A172 (cell line): ENCODE data around the gene DVL1. TPM values are rescaled to one million over a fixed set of nuclear protein-coding genes. Genes with fewer than 3 reads are reported as not detected.

ENCODE experiments used
- DNase-seq: peaks from one replicate; pipeline ENCODE4 v3.0.0-alpha.2; 2015; ENCODE audit warnings: low spot score
- total RNA-seq: library from RNA; depleted of rRNA; stranded (reverse); fragments of >200 nt; shearing (Covaris generic); gene quantifications from 2 replicates; pipeline ENCODE4 v1.2.3, GENCODE V29; 2014

DVL1 gene
- total RNA-seq, 1 experiment from 2014 or later, result 58.2 TPM

DNA sequence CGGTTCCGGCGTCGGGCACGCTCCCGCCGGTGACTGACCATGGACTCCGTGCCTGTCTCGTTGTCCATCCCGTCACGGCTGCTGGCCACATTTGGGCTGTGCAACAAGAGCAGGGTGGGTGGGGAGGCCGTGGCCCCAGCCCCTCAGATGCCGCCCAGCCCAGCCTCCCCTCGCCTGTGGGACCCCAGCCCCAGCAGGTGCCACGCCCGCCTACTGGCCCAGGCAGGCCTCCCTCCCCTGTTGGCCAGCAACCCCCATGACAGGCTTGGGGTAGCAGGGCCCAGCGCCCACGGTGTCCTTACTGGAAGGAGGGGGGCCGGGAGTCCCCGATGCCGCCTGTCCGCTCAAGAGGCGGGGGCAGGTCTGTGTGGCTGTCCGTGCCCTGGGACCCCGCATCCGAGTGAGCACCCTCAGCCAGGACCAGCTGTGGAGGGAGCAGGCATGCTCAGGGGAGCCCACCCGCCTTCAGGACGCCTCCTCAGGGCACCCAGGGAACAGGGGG is 7.1 kb downstream of the DVL1 start:
- no peak for DNase-seq

DNA sequence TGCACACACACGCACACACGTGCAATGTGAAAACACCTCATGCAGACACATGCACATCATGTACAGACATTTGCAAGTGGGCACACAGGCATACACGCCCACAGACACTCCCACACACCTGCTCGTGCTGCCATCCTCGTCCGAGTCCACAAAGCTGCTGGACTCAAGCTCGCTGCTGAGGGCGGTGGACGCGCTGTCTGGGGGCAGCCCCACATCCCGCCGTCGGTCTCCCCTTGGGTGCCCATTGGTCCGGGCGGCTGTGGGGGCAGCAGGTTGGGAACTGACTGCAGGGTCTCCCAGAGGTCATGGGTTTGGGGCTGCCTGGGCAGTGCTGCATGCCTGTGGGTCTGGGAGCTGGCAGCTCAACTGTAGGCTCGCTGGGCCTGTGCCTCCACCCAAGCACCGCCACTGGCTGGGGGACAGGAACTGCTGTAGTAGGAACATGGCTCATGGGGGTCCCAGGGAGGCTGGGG is 7.6 kb downstream of the DVL1 start:
- no peak for DNase-seq

DNA sequence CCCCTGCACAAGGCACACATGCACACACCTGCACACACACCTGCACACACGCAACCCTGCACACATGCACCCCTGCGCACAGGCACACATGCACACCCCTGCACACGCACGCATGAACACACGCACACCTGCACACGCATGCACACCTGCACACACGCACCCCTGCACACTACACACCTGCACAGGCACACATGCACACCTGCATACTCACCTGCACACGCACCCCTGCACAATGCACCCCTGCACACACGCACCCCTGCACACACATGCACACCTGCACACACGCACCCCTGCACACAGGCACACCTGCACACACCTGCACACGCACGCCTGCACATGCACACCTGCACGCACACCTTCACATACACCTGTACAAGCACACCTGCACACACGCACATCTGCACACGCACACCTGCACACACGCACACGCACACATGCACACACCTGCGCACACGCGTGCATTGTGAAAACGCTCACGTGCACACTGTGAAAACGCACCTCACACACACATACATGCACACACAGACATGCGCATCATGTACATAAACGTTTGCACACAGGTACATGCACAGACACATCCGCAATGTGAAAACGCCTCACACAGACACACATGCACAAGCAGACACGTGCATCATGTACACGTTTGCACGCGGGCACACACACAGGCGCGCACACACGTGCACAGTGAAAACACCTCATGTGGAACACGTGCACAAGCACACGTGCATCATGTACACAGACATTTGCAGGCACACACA is 8.2 kb downstream of the DVL1 start:
- DNase-seq, result no peak

DNA sequence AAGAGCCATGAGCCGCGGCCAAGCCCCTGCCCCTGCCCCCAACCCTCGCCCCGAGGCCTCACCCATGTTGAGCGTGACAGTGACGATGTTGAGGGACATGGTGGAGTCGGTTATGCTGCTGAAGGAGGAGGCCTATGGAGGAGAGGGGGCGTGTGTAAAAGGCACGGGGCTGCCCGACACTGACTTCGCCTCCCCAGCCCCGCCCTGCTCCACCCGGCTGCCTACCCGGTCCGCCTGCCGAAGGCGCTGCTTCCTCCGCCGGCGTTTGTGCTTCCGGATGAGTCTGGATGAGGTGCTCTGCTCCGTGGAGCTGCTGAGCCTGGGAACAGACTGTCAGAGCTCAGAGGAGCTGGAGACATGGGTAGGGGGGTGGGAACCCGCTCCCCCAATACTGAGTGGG is 9.0 kb downstream of the DVL1 start:
- DNase-seq, result no peak

DNA sequence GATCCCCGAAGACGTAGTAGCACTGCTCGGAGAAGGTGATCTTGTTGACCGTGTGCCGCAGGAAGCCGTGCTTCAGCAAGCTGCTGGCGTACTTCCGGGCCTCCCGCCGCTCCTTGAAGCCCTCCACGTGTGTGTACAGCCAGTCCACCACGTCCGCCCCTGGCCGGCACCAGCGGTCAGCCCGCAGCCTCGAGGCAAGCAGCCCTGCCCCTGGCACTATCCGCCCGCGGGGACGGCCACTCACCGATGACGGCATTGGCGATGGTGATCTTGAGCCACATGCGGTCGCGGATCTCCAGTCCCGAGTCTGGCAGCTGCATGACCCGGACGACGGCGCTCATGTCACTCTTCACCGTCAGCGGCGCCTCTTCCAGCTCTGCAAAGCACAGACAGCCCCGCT is 10.9 kb downstream of the DVL1 start:
- DNase-seq, result no peak

DNA sequence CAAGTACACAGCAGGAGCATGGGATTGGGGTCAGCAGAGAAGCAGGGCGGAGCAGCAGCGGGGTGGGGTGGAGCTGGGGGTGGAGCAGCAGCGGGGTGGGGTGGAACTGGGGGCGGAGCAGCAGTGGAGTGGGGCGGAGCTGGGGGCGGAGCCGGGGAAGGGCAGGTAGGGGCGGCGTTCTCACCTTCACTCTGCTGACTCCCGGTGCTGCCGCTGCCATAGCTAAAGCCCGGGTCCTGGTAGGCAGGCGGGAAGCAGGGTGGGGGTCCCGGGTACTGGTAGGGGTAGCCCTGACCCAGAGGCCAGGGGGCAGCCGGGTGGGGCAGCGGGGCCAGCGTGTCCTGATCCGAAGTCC is 11.4 kb downstream of the DVL1 start:
- no peak for DNase-seq

DNA sequence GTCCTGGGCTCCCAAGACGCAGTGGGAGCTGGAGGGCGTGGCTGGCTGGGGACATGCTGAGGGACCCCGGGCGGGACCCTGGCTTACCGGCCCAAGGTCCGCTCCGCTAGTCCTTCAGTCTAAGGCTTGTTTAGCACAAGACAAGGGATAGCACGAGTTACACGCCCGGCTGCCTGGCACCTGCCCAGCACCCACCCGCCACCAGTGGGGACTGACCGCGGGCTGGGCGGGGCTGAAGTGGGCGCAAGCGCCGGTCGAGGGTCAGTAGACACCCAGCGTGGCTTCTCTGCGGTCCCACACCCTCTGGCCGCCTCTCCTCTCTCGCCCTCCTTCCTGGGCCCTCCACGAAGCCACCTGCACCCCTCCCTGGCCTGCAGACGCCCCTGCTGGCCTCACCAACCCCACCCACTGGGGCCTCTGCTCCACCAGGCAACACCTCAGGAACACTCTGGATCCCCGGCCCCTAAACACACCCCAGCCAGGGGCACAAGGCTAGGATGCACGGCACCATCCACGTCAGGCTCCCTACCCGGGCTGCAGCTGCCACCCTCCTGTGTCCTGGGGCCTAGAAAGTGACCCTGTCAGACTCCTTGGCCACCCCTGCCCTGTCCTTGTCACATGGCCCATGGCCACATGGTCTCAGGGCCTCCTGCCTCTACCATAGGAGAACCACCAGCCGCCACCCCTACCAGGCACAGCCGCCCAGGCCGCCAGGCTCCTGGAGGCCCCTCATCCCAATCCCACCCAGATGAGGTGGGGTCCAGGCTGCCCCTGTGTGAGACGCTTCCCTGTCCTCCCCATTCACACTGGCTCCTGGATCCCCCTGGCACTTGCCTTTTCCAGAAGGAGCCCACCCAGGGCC is 12.1 kb downstream of the DVL1 start:
- DNase-seq, result no peak

DNA sequence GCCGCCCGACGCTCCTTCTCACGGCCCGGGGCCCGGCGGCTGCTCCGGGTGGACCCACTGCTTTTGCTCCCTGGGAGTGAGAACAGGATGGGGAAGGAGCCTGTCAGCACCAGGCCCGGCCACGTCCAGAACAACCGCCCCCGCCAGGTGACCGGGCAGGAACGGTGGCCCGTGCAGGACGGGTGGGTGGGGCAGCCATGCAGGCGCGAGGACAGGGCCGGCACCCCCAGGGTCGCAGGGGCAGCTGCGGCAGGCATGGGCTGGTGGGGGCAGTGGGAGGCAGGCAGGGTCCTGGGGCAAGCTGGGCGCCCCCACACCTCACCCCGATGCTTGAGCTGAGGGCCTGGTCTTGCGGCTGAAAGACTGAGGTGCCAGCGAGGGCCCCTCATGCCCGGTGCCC is 12.8 kb downstream of the DVL1 start:
- DNase-seq, result no peak

DNA sequence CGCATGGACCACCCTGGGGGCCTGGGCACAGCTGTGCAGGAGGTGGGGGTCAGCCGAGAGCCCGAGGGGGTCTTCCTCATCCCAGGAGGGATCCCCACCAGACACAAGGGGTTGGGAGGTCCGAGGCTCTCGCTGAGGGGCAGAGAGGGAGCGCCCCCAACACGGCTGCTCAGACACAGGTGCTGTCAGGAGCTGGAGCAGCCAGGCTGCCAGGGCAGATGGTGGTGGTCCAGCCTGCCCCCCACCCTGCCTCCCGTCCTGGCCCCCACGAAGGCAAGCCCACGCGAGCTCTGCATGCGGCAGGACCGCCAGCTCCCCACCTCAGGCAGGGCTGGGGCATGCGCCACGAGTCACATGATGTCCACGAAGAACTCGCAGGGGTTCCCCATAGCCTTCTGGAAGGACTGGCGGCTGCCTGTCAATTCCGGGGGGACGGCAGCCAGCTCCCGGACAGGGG is 13.4 kb downstream of the DVL1 start:
- no peak for DNase-seq

DNA sequence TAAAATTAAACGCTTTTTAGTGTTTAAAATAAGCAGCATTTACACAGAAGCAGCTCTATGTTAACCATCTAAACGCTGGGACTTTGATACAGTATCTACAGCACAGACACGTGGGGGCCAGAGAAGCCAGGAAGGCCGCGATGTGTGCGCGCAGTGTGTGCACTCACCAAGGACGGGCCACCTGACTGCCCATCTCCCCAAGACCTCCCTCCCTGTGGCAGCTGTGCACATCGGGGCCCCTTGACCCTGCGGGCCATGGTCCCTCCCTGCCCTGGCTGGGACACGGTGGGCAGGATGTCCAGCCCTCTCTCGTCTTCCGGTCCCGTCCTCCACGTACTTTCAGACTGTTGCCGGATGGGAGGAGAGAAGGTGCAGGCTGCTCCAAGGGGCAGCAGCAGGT is 13.9 kb downstream of the DVL1 start:
- DNase-seq, result no peak

DNA sequence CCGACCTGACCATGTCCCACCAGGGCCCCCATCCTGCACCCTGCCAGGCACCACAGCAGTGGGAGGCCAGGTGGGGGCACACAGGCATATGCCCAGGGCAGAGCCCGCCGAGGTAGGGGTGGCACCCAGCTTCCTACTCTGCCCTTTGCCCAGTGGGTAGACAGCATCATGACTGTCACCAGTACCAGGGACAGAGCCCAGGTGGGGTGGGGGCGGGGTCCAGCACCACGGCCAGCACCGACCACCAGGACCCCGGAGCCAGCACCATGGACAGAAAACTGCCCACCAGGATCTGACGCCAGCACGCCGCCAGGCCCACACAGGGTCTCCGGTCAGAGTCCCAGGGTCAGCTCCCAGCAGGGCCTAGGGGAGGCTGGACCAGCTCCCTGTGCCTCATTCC is 14.4 kb downstream of the DVL1 start:
- no peak for DNase-seq

DNA sequence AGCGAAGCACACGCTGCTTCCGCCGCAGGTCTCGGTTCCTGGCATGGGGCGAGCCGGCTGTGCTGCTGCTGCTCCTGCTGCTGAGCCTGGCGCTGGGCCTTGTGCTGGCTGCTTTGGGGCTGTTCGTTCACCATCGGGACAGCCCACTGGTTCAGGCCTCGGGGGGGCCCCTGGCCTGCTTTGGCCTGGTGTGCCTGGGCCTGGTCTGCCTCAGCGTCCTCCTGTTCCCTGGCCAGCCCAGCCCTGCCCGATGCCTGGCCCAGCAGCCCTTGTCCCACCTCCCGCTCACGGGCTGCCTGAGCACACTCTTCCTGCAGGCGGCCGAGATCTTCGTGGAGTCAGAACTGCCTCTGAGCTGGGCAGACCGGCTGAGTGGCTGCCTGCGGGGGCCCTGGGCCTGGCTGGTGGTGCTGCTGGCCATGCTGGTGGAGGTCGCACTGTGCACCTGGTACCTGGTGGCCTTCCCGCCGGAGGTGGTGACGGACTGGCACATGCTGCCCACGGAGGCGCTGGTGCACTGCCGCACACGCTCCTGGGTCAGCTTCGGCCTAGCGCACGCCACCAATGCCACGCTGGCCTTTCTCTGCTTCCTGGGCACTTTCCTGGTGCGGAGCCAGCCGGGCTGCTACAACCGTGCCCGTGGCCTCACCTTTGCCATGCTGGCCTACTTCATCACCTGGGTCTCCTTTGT is 15.5 kb downstream of the DVL1 start:
- no peak for DNase-seq

DNA sequence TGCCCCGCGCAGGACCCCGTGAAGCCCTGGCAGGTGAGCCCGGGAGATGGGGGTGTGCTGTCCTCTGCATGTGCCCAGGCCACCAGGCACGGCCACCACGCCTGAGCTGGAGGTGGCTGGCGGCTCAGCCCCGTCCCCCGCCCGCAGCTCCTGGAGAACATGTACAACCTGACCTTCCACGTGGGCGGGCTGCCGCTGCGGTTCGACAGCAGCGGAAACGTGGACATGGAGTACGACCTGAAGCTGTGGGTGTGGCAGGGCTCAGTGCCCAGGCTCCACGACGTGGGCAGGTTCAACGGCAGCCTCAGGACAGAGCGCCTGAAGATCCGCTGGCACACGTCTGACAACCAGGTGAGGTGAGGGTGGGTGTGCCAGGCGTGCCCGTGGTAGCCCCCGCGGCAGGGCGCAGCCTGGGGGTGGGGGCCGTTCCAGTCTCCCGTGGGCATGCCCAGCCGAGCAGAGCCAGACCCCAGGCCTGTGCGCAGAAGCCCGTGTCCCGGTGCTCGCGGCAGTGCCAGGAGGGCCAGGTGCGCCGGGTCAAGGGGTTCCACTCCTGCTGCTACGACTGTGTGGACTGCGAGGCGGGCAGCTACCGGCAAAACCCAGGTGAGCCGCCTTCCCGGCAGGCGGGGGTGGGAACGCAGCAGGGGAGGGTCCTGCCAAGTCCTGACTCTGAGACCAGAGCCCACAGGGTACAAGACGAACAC is 16.3 kb downstream of the DVL1 start:
- no peak for DNase-seq

DNA sequence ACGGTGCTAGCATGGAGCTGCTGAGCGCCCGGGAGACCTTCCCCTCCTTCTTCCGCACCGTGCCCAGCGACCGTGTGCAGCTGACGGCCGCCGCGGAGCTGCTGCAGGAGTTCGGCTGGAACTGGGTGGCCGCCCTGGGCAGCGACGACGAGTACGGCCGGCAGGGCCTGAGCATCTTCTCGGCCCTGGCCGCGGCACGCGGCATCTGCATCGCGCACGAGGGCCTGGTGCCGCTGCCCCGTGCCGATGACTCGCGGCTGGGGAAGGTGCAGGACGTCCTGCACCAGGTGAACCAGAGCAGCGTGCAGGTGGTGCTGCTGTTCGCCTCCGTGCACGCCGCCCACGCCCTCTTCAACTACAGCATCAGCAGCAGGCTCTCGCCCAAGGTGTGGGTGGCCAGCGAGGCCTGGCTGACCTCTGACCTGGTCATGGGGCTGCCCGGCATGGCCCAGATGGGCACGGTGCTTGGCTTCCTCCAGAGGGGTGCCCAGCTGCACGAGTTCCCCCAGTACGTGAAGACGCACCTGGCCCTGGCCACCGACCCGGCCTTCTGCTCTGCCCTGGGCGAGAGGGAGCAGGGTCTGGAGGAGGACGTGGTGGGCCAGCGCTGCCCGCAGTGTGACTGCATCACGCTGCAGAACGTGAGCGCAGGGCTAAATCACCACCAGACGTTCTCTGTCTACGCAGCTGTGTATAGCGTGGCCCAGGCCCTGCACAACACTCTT is 17.0 kb downstream of the DVL1 start:
- no peak for DNase-seq

DNA sequence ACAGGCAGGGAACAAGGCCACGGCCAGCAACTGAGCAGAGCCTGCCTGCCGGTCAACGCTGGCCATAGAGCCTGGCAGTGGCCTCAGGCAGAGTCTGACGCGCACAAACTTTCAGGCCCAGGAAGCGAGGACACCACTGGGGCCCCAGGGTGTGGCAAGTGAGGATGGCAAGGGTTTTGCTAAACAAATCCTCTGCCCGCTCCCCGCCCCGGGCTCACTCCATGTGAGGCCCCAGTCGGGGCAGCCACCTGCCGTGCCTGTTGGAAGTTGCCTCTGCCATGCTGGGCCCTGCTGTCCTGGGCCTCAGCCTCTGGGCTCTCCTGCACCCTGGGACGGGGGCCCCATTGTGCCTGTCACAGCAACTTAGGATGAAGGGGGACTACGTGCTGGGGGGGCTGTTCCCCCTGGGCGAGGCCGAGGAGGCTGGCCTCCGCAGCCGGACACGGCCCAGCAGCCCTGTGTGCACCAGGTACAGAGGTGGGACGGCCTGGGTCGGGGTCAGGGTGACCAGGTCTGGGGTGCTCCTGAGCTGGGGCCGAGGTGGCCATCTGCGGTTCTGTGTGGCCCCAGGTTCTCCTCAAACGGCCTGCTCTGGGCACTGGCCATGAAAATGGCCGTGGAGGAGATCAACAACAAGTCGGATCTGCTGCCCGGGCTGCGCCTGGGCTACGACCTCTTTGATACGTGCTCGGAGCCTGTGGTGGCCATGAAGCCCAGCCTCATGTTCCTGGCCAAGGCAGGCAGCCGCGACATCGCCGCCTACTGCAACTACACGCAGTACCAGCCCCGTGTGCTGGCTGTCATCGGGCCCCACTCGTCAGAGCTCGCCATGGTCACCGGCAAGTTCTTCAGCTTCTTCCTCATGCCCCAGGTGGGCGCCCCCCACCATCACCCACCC is 17.9 kb downstream of the DVL1 start, which contains the start of gene TAS1R3:
Gene TAS1R3, plus strand, starts transcription at position 213 of the 898 bp plus-strand sequence. Its CDS starts 66 bp downstream, at position 279.
- DNase-seq, result no peak

DNA sequence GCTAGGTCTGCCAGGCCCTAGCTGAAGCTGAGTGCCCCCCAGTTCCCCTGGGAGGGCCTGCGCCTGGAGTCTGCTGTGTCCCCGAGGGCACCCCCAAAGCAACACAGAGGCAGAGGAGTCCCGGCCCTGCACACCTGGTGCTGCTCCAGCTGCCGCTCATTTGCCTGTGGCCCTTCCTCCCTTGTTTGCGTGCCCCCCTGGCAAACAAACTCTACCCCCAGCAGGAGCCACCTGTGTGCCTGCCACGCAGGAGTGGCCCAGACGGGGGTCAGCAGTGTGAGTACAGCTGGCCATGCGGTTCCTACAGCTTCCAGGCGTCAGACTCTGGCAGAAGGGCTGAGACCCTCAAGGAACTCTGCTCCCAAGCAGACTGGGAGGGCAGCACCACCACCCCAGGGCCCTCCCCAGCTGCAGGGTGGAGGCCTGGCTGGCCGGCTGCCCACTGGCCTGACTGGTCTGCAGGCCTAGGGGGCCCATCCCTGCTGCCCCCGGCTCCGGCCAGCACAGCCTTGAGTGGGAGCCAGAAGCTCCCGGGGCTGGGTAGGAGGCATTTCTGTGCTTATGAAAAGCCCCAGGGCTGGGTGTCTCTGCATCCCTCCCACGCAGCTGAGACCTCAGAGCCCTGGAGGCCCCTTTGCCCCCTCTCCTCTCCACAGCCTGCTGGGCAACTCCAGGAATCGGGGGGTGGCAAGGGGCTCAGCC is 18.7 kb downstream of the DVL1 start:
- no peak for DNase-seq

DNA sequence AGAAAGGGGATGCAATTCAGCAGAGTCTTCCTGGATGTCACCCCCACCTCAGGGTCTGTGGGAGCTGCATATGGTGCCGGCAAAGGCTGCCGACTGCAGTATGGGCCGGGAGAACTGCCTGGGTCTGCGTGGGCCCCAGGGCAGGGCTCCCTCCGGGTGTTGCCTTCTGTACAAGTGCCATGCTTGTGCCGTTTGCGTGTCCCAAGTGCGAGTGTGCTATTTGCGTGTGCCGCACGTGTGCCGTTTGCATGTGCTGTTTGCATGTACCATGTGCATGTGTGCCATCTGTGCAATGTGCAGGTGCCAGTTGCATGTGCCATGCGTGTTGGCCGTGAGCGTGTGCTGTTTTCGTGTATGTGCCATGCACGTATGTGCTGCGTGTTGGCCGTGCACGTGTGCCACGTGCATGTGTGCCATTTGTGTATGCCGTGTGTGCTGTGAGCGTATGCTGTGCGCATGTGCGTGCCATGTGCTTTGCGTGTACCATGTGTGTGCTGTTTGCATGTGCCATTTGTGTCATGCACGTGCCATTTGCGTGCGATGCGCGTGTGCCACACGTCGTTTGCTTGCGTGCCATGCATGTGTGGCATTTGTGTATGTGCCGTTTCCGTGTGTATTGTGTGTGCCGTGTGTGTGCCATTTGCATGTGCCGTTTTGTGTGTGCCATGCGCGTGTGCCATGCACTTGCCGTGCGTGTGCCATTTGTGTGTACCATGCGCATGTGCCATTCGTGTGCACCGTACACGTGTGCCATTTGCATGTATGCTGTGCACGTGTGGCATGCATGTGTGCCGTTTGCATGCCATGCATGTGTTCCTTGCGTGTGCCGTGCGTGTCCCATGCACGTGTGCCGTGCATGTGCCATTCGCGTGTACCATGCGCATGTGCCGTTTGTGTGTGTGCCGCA is 19.7 kb downstream of the DVL1 start:
- no peak for DNase-seq

DNA sequence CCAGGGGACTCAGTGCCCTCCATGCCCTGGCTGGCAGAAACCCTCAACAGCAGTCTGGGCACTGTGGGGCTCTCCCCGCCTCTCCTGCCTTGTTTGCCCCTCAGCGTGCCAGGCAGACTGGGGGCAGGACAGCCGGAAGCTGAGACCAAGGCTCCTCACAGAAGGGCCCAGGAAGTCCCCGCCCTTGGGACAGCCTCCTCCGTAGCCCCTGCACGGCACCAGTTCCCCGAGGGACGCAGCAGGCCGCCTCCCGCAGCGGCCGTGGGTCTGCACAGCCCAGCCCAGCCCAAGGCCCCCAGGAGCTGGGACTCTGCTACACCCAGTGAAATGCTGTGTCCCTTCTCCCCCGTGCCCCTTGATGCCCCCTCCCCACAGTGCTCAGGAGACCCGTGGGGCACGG is 21.0 kb downstream of the DVL1 start:
- DNase-seq, result no peak
